SK-N-MC (cell line): ENCODE data around the gene PER2.

Experiments
- EZH2 ChIP-seq: fragments of 200-600 bp; sonication (generic); IDR thresholded peaks from one replicate; pipeline ENCODE4 v1.6.1; 2017; ENCODE audit warnings: antibody characterized with exemption
- FOXP2 ChIP-seq: optimal IDR thresholded peaks from 2 replicates; pipeline ENCODE3; 2011; ENCODE audit warnings: mild to moderate bottlenecking, moderate library complexity; ENCODE audit not compliant: insufficient read depth; ENCODE audit errors: extremely low read length, control extremely low read depth
- POLR2AphosphoS5 ChIP-seq: IDR thresholded peaks from 2 replicates; pipeline ENCODE4 v1.6.1; 2012; ENCODE audit warnings: mild to moderate bottlenecking, low read depth, low read length, borderline replicate concordance

- TF ChIP-seq EZH2 (no peak), POLR2AphosphoS5 (no peak), FOXP2 (no peak)
Measured at GRCh38 chr2:238231251-238231793, 57.1 kb downstream of the PER2 start.
